ENCODE measurements around the gene UGDH. TPM values are rescaled to one million over a fixed set of nuclear protein-coding genes. Genes with fewer than 3 reads are reported as not detected.

UGDH gene
- total and polyA plus RNA-seq, 9 of the 15 experiments (the other 6 are each of a cell fraction or from before 2014, with no cell fraction given): 5.5 to 21.7 (median 16.2) TPM

DNA sequence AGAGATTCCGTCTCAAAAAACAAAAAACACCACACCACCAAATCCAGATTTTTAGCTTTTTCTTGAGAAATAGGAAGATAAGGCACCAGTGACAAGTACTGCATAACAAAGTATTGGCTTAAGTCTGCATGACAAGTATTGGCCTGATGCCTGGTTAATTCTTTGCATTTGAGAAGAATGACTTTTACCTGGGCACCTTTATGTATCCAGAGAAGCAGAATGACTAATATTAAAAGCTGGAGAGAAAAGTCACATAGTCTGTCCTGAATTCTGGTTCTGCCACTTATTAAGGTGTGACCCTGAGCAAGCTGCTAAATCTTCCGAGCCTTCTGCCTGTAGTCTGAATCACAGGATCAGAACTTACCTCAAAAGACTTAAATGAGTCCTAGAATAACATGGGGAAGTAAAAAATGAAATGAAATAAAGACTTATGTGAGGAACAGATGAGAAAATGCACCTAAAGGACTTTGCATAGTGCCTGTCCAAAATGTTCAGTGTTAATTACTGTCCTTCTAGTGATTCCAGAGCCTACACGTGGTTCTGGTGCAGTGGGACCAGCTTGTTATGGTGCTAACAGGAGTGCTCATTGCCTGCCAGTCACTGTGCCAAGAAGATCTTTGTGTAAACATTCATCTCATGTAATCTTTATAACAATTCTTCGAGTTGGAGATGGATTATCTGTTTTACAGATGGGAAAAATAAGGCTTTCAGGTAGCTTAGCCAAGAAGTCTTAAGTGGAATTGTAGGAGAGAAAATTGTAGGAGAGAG lies 31.6 kb downstream of the UGDH start:
- CTCF ChIA-PET (ENCODE audit: low intra/inter-chr PET ratio): no interaction called here
- FAIRE-seq: no peak
- WGBS (ENCODE audit: insufficient coverage, low coverage, missing lambda C conversion rate): 46% methylated on average over 4 of the region's 4 CpGs

More for the DNA sequence above, 31.6 kb downstream of the UGDH start:
- no peak overlapping the region for H3K4me2 ChIP-seq (ENCODE audit: insufficient read depth, low read length)
- no peak overlapping the region for H3K27ac ChIP-seq (ENCODE audit: extremely low read depth, low read depth, low read length)
- BruUV-seq (replicated peaks): no TSS peak
- H3K4me3 ChIP-seq: no peak overlapping the region
- H3K4me1 ChIP-seq (replicated peaks in 1 of 2; ENCODE audit: control insufficient read depth in 2 of 2, insufficient read depth in 2 of 2, low read length in 2 of 2): no peaks in the 10 kb centered on the region; a peak in 1 of 5 replicates
- DNase-seq (ENCODE audit: extremely low read depth in 1 of 4, low spot score in 3 of 4) (no peak), ATAC-seq (peak; percentile 33; the same call in 1 of the 3 replicates)
- in situ Hi-C loops (cut with MboI): no loop called here
- TF ChIP-seq LARP7 (IDR thresholded peaks at IDR 0.05) (no peak), RBBP5 (IDR thresholded peaks at IDR 0.05; ENCODE audit: borderline replicate concordance, insufficient read depth, low read length, poor library complexity, severe bottlenecking) (no peak), FOXA1 (IDR thresholded peaks at IDR 0.05; ENCODE audit: borderline replicate concordance) (no peak), GATA2 (CRISPR knock-in tag; IDR thresholded peaks at IDR 0.05) (no peak), FUS (optimal IDR thresholded peaks at IDR 0.05; ENCODE audit: low read depth, low read length) (no peak), RBM39 (optimal IDR thresholded peaks at IDR 0.05; ENCODE audit: low read depth, low read length) (no peak), PML (IDR thresholded peaks at IDR 0.05; ENCODE audit: low read length) (no peak)
- TF ChIP-seq, protein P1, sequence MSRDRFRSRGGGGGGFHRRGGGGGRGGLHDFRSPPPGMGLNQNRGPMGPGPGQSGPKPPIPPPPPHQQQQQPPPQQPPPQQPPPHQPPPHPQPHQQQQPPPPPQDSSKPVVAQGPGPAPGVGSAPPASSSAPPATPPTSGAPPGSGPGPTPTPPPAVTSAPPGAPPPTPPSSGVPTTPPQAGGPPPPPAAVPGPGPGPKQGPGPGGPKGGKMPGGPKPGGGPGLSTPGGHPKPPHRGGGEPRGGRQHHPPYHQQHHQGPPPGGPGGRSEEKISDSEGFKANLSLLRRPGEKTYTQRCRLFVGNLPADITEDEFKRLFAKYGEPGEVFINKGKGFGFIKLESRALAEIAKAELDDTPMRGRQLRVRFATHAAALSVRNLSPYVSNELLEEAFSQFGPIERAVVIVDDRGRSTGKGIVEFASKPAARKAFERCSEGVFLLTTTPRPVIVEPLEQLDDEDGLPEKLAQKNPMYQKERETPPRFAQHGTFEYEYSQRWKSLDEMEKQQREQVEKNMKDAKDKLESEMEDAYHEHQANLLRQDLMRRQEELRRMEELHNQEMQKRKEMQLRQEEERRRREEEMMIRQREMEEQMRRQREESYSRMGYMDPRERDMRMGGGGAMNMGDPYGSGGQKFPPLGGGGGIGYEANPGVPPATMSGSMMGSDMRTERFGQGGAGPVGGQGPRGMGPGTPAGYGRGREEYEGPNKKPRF (IDR thresholded peaks at IDR 0.05; ENCODE audit: low read depth, low read length): no peak
- TF ChIP-seq, protein P2, sequence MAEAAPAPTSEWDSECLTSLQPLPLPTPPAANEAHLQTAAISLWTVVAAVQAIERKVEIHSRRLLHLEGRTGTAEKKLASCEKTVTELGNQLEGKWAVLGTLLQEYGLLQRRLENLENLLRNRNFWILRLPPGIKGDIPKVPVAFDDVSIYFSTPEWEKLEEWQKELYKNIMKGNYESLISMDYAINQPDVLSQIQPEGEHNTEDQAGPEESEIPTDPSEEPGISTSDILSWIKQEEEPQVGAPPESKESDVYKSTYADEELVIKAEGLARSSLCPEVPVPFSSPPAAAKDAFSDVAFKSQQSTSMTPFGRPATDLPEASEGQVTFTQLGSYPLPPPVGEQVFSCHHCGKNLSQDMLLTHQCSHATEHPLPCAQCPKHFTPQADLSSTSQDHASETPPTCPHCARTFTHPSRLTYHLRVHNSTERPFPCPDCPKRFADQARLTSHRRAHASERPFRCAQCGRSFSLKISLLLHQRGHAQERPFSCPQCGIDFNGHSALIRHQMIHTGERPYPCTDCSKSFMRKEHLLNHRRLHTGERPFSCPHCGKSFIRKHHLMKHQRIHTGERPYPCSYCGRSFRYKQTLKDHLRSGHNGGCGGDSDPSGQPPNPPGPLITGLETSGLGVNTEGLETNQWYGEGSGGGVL (CRISPR knock-in tag; IDR thresholded peaks at IDR 0.05): no peak
- H4K20me1 ChIP-seq (replicated peaks; ENCODE audit: control insufficient read depth, insufficient read depth, low read length): no peaks in the 10 kb centered on the region
- H2AFZ ChIP-seq (ENCODE audit: low read depth, low read length): 0 out of 2 replicates have a peak overlapping the region, but pooled peaks have one; percentile 16
- no peaks in the 10 kb centered on the region for H3K79me2 ChIP-seq (ENCODE audit: control insufficient read depth, insufficient read depth, low read length)
- intact Hi-C loops (cut with micrococcal nuclease): no loop called here
- POLR2A ChIA-PET: no interaction called here
- H3K27me3 ChIP-seq (ENCODE audit: control insufficient read depth in 2 of 2, insufficient read depth in 2 of 2, low read length in 2 of 2): no peaks in the 10 kb centered on the region
- no peaks in the 10 kb centered on the region for H3K9me1 ChIP-seq (ENCODE audit: control insufficient read depth, insufficient read depth, low read length)
- no peak overlapping the region for H3K9ac ChIP-seq (ENCODE audit: insufficient read depth in 1 of 2, low read depth in 2 of 2, low read length in 2 of 2)
- H3K9me3 ChIP-seq (replicated peaks; ENCODE audit: control insufficient read depth, insufficient read depth, low read depth, low read length): no peaks in the 10 kb centered on the region
- H3K36me3 ChIP-seq (ENCODE audit: control insufficient read depth, insufficient read depth, low read length): peaks cover 3% of the 10 kb centered on the region; the same call in 1 of the 3 replicates
